Left lobe of liver (tissue), 2 donors: ENCODE data around the gene SKA2. TPM values are rescaled to one million over a fixed set of nuclear protein-coding genes. Genes with fewer than 3 reads are reported as not detected.
"Not testable (repeated sequence)": the region's sequence is repeated elsewhere in the genome, so short reads cannot be mapped to it uniquely, and the experiment has no call there.

Experiments used
- ATAC-seq: fragments of 200-7000 bp; cut with Tn5 transposase; one replicate; pipeline ENCODE4 v1.9.1; 2020; ENCODE audit warnings: mild to moderate bottlenecking, moderate library complexity
- DNase-seq: peaks from one replicate; pipeline ENCODE4 v3.0.0-alpha.2; 2020; ENCODE audit warnings: low spot score
- total RNA-seq: library from RNA; stranded (reverse); gene quantifications from one replicate; pipeline ENCODE4 v1.2.1, GENCODE V29; 2021
- donor health status: DM: no; HTN: no; CAD: no; lungs with moderate emphysema.
- donor health status: DM: no; HTN: yes; CAD: no.

Gene SKA2
- total RNA-seq, 1 donor from 2014 or later, result 10.9 TPM

DNA sequence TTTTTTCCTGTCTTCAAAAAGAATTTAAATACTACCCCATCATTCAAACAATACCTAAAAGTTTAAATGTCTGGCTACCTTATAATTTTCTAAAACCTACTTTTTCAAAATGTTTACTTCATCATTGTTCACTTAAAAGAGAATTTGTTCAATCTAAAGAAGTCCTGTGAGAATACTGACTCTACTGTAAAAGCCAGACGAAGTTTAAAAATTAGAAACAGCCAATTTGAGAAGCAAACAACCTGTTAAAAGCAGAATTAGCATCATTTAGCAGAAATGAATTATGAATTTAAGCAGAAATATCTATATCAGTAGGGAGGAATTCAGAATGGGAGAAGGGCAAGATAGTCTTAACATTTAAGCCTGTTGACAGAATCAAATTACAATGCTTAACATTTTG lies 2.1 kb downstream of the SKA2 start:
- no peak for DNase-seq
- no peak for ATAC-seq

DNA sequence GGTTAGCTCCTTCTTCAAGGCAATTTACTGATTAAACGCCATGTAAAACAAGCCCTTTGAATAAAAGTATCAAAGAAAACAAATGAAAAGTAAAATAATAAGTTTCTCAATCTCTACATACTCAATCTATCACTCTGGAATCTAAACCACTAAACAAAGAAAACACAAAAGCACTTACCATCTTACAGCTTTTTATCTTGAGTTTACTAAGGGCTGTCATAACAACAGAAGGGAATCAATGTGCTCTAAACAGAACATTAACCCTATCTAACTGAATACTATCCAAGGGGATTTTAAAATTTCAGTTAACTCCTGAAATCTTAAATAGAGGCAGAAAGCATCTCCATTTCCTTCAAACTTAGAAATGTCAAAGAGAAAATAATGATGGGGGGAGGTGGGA lies 3.4 kb downstream of the SKA2 start:
- no peak for ATAC-seq

DNA sequence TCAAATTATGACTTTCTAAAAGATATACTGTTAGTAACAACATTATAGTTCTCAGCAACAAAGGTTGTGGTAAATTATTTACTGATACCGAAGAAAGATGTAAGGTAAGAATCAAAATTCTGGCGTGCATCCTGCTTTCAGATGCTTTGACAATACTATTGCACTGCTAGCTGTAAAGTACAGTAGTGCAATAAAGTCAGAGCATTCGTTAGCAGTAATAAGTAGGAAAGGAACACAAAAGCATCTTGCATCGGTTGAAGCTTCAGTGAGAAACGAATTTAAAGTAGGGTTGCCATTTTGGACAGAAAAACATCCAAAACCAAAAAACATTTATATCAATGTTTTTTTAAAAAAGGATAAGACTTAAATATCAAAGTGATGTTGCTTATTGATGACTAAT lies 4.0 kb downstream of the SKA2 start:
- no peak for DNase-seq

More for the DNA sequence above, 3.4 kb downstream of the SKA2 start:
- no peak for DNase-seq

GRCh38 chr17:59149841-59150511 lies 5.0 kb downstream of the SKA2 start:
- no peak for ATAC-seq
- no peak for DNase-seq

More for the DNA sequence above, 4.0 kb downstream of the SKA2 start:
- ATAC-seq, result no peak

DNA sequence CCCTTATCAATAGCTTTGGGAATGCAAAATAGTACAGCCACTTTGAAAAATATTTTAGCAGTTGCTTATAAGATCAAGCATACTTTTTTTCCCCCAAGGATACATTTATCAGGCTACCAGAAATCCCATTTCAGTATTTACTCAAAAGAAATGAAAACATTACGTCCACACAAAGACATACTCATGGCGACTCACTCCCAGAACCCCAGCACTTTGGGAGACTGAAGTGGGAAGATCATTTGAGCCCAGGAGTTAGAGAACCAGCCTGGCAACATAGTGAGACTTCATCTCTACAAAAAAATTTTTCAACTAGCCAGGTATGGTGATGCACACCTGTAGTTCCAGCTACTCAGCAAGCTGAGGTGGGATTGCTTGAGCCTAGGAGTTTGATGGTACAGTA lies 5.9 kb downstream of the SKA2 start:
- ATAC-seq (no peak), DNase-seq (no peak)

- ATAC-seq, result no peak
- DNase-seq, result no peak
These were observed 9.4 kb downstream of the SKA2 start for GRCh38 chr17:59145571-59146096.

GRCh38 chr17:59141860-59142259 lies 13.1 kb downstream of the SKA2 start:
- ATAC-seq, result no peak

DNA sequence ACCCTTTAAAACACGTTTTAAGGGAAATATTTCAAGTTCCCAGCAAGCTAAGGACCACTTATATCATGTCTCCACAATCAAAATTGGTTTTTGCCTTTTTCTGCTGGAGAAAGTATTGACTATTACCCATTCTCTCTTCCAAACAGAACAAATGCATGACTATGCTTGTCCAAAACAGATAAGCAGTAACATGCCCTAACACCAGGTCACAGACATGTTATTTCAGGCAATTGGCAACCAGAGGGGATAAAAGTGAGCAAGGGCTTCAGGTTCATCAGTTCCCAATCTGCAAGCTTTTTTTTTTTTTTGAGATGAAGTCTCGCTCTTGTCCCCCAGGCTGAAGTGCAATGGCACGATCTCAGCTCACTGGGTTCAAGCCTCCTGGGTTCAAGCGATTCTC lies 15.0 kb downstream of the SKA2 start:
- ATAC-seq, result no peak
- no peak for DNase-seq

More at GRCh38 chr17:59141860-59142259, 13.1 kb downstream of the SKA2 start:
- DNase-seq, result no peak

DNA sequence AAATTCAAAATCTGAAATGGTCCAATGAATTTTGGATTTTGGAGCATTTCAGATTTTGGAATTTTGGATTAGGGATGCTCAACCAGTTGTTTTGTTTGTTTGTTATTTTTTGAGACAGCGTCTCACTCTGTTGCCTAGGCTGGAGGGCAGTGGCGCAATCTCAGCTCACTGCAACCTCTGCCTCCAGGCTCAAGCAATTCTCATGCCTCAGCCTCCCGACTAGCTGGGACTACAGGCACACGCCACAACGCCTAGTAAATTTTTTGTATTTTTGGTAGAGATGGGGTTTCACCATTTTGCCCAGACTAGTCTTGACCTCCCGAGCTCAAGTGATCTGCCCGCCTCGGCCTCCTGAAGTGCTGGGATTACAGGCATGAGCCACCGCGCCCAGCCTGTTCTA lies 16.6 kb downstream of the SKA2 start:
- ATAC-seq, result not testable (repeated sequence)

DNA sequence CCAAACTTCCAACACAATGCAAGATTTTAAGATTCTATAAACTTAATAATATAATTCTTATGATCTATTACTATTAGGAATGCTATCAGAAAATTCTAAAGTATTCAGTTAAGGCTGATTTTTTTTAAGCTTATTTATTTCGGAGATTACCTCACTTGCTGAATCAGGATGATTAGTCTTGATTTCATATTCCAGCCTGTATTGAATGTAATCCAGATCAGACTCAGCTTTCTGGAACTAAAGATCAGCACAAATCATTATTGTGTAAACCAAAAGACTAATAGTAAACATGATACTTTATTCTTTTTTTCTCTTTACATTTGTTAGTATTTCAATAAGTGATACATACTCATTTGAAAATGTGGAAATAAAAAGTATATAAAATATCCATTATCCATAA lies 23.9 kb downstream of the SKA2 start:
- DNase-seq (no peak), ATAC-seq (no peak)

More for the DNA sequence above, 16.6 kb downstream of the SKA2 start:
- not testable (repeated sequence) for DNase-seq

DNA sequence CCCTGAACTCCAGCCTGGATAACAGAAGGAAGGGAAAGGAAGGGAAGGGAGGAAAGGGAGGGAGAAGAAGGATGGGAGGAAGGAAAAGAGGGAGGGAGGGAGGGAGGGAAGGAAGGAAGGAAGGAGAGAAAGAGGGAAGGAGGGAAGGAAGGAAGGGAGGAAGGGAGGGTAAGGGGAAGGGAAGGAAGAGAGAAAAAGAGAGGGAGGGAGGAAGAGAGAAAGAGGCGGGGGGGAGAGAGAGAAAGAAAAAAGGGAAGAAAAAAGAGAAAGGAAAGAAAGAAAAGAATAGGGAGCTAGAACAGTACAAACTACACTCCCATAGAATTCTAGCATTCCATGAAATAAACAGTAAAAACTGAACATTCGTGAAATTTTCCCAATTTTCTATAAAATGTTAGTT lies 25.2 kb downstream of the SKA2 start:
- DNase-seq (no peak), ATAC-seq (no peak)

- ATAC-seq (no peak), DNase-seq (no peak)
These were observed 28.1 kb downstream of the SKA2 start for GRCh38 chr17:59126809-59127417.

- no peak for ATAC-seq
These were observed 30.3 kb downstream of the SKA2 start for GRCh38 chr17:59124665-59125064.

DNA sequence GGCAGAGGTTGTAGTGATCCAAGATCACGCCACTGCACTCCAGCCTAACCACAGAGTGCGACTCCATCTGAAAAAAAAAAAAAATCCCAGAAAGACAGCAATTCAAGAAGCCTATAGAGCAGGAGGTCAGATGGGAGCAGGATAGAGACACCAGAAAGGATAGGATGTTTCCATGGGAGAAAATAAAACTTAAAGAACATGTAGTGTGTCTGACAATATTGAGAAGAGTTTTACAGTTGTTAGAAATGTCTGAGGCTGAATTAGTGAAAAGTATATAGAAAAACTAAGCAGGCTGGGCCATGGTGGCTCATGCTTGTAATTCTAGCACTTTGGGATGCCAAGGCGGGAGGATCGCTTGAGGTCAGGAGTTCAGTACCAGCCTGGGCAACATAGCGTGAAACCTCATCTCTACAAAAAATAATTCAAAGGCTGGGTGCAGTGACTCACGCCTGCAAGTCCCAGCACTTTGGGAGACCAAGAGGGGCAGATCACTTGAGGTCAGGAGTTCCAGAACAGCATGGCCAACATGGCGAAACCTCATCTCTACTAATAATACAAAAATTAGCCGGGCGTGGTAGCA lies 33.0 kb downstream of the SKA2 start:
- no peak for DNase-seq
- ATAC-seq, result no peak

More at GRCh38 chr17:59124665-59125064, 30.3 kb downstream of the SKA2 start:
- no peak for DNase-seq

DNA sequence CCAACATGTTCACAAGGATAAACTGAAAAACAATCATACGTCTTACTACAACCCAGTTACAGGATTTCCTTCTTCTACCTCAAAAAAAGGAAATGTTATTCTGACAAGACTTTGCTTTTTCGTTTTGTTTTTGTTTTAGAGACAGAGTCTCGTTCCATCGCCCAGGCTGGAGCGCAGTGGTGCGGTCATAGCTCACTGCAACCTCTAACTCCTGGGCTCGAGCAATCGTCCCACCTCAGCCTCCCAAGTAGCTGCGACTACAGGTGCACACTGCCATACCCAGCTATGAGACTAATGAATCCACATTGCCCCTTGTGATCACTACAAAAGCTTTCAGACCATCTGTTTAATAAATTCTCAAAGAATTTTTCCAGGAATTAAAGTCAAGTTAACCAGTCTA lies 39.5 kb downstream of the SKA2 start:
- DNase-seq (no peak), ATAC-seq (no peak)

GRCh38 chr17:59111539-59111938 lies 43.4 kb downstream of the SKA2 start:
- no peak for DNase-seq
- no peak for ATAC-seq

GRCh38 chr17:59110973-59111372 lies 44.0 kb downstream of the SKA2 start:
- ATAC-seq (no peak), DNase-seq (no peak)

DNA sequence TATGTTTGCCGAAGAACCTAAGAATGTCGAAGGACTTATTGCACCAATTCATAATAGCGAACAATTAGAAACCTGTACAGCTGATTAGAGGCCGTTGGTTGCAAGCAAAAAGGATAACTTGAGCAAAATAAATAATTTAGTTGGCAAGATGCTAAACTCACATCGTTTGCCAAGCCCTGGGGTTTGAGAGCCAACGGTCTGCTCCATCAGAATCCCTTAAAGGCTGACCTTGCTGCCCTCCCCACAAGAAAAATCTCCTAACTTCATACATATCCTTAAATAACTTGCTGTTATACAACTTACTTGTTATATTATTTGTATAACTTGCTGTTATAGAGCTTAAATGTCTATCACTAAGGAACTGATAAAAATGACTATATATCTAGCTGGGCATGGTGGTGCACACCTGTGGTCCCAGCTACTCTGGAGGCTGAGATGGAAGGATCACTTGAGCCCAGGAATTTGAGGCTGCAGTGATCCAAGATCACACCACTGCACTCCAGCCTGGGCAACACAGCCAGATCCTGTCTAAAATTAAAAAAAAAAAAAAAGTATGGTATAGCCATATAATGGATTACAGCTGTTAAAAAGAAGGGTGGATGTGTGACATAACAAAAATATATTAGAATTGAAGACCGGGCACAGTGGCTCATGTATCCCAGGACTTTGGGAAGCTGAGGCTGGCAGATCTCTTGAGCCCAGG lies 46.4 kb downstream of the SKA2 start:
- DNase-seq, result no peak
- ATAC-seq, result no peak

GRCh38 chr17:59107306-59107670 lies 47.7 kb downstream of the SKA2 start:
- DNase-seq, result no peak
- no peak for ATAC-seq

DNA sequence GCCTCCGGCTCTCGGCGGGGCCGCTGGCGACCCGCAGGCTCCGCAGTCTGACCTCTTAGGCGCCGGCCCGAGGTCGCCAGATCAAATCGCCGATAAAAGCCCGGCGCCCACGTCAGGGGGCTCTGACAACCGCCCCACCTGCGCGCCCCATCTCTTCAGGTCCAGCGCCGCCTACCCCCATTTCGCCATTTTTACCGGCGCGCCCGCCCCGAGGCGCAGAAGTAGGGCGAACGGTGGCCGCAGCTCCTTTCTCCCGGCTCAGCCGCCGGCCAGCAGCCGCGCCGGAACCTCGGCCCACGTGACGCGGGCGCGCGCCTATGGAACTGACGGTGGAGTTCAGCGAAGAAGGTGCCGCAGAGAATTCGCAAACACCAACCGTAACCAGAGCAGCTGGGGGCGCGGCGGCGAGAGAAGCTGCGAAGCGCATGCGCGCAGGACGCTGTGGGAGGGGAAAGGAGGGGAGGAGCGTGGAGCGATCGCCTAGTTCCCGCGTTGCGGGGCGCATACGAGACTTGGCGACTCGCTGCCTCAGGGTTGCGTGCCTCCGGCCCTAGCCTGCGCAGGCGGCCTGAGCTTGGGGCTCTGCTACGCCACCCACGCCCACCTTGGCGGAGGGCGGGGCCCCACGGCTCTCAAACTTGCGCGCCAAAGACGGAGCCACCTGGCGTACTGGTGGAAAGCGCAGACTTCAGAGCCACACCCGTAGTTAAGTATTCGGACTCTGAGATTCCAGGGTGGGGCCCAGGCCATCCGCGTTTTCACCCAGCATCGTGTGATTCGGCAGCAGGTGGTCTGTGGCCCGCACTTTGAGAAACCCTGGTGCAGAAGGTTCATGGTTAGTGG lies 48.3 kb downstream of the SKA2 start, which contains the start of gene TRIM37:
Gene TRIM37, minus strand, starts transcription at position 418 of the 843 bp plus-strand sequence. CDS start 419 bp downstream, outside the sequence.
- DNase-seq, result peak; percentile 99
- peak; percentile 96 for ATAC-seq
